ENCODE results near the gene NAGA. TPM values are rescaled to one million over a fixed set of nuclear protein-coding genes. Genes with fewer than 3 reads are reported as not detected.

The NAGA gene
- total and polyA plus RNA-seq, 12 donors, result 6.6 to 34.8 (median 12.3) TPM

GRCh38 chr22:42056757-42057511 lies 13.7 kb downstream of the NAGA start:
- 98 to 100% methylated on average over 1 of the region's 1 CpG for WGBS, 2 donors
- TF ChIP-seq CTCF (IDR thresholded peaks at IDR 0.05), result no peak
- ATAC-seq (no peak), DNase-seq (no peak)
- Histone ChIP-seq H3K4me1 (no peaks in the 10 kb centered on the region), H3K27me3 (no peaks in the 10 kb centered on the region), H3K36me3 (peaks cover 0 to 46% (median 21%) of the 10 kb centered on the region in 9 donors), H3K4me3 (no peak overlapping the region), H3K9me3 (peaks cover 0 to 26% (median 12%) of the 10 kb centered on the region in 11 donors), H3K27ac (no peak overlapping the region)
- intact Hi-C loops (cut with DNase I), result no loop called here

GRCh38 chr22:42052765-42053164 lies 17.8 kb downstream of the NAGA start:
- WGBS, 2 donors, result 85 to 86% methylated on average over 3 of the region's 3 CpGs
- intact Hi-C loops (cut with DNase I), result no loop called here
- no peak for TF ChIP-seq CTCF (IDR thresholded peaks at IDR 0.05)

GRCh38 chr22:42050641-42051180 lies 19.9 kb downstream of the NAGA start:
- DNase-seq, result no peak

More at GRCh38 chr22:42052765-42053164, 17.8 kb downstream of the NAGA start:
- Histone ChIP-seq H3K4me1 (no peaks in the 10 kb centered on the region), H3K4me3 (no peak overlapping the region), H3K9me3 (peaks cover 0 to 22% (median 12%) of the 10 kb centered on the region in 11 donors), H3K27me3 (no peaks in the 10 kb centered on the region), H3K27ac (no peak overlapping the region), H3K36me3 (peaks cover 0 to 6% (median 0%) of the 10 kb centered on the region in 9 donors)
- ATAC-seq, result no peak
- DNase-seq, result no peak

GRCh38 chr22:42041784-42042183 lies 28.8 kb downstream of the NAGA start:
- peaks cover 0 to 18% (median 10%) of the 10 kb centered on the region in 11 donors for H3K9me3 ChIP-seq
- ATAC-seq (no peak), DNase-seq (no peak)
- no peak overlapping the region for H3K27ac ChIP-seq
- intact Hi-C loops (cut with DNase I), result no loop called here
- no peaks in the 10 kb centered on the region for H3K27me3 ChIP-seq
- no peaks in the 10 kb centered on the region for H3K4me1 ChIP-seq
- H3K4me3 ChIP-seq, result no peak overlapping the region
- no peak for TF ChIP-seq CTCF (IDR thresholded peaks at IDR 0.05)
- H3K36me3 ChIP-seq, result no peaks in the 10 kb centered on the region

More at GRCh38 chr22:42050641-42051180, 19.9 kb downstream of the NAGA start:
- no peak overlapping the region for H3K27ac ChIP-seq
- no peak for ATAC-seq
- no peaks in the 10 kb centered on the region for H3K27me3 ChIP-seq
- TF ChIP-seq CTCF (IDR thresholded peaks at IDR 0.05), result no peak
- H3K4me1 ChIP-seq, result no peaks in the 10 kb centered on the region
- 71 to 72% methylated on average over 2 of the region's 2 CpGs for WGBS, 2 donors
- peaks cover 0 to 3% (median 0%) of the 10 kb centered on the region in 11 donors for H3K9me3 ChIP-seq
- intact Hi-C loops (cut with DNase I), result no loop called here
- no peak overlapping the region for H3K4me3 ChIP-seq
- H3K36me3 ChIP-seq, result no peaks in the 10 kb centered on the region

Data from heart right ventricle (tissue), 16 donors.